SK-N-SH treated with all-trans-retinoic acid at 6 μM for 48 hours (cell line): ENCODE measurements around the gene HOXB1.

Experiments used
- ATAC-seq: fragments of 200-7000 bp; cut with Tn5 transposase; 3 replicates; pipeline ENCODE4 v1.9.1; 2020; ENCODE audit warnings: mild to moderate bottlenecking, moderate library complexity
- ARNTL ChIP-seq: fragments of 450-650 bp; formaldehyde crosslinking; IDR thresholded peaks from 2 replicates; pipeline ENCODE4 v1.5.0; 2020; ENCODE audit warnings: low read depth, mild to moderate bottlenecking, moderate library complexity, borderline replicate concordance
- BACH2 ChIP-seq: fragments of 250-450 bp; sonication (Bioruptor Pico); IDR thresholded peaks from 2 replicates; pipeline ENCODE4 v1.9.0; 2021; ENCODE audit warnings: mild to moderate bottlenecking, borderline replicate concordance
- CSDC2 ChIP-seq: fragments of 250-450 bp; sonication (Bioruptor Pico); IDR thresholded peaks from 2 replicates; pipeline ENCODE4 v1.5.0; 2020; ENCODE audit warnings: mild to moderate bottlenecking, moderate library complexity
- ESRRG ChIP-seq: fragments of 250-450 bp; sonication (Bioruptor Pico); IDR thresholded peaks from 2 replicates; pipeline ENCODE4 v1.6.1; 2021; ENCODE audit warnings: mild to moderate bottlenecking
- GLIS3 ChIP-seq: fragments of 250-450 bp; sonication (Bioruptor Pico); IDR thresholded peaks from 2 replicates; pipeline ENCODE4 v1.5.0; 2020; ENCODE audit warnings: mild to moderate bottlenecking, moderate library complexity
- ISL1 ChIP-seq: fragments of 250-450 bp; sonication (Bioruptor Pico); IDR thresholded peaks from 2 replicates; pipeline ENCODE4 v2.1.2; 2022; ENCODE audit warnings: mild to moderate bottlenecking, moderate library complexity
- OSR1 ChIP-seq: fragments of 250-450 bp; sonication (Bioruptor Pico); IDR thresholded peaks from 2 replicates; pipeline ENCODE4 v1.8.0; 2022; ENCODE audit warnings: moderate library complexity, mild to moderate bottlenecking, inconsistent platforms
- PPARA ChIP-seq: fragments of 250-450 bp; sonication (Bioruptor Pico); IDR thresholded peaks from 2 replicates; pipeline ENCODE4 v1.5.0; 2020; ENCODE audit warnings: mild to moderate bottlenecking, borderline replicate concordance
- RARB ChIP-seq: fragments of 250-450 bp; sonication (Bioruptor Pico); IDR thresholded peaks from 2 replicates; pipeline ENCODE4 v1.8.0; 2021; ENCODE audit warnings: mild to moderate bottlenecking, moderate library complexity
- SNAI2 ChIP-seq: fragments of 250-450 bp; sonication (Bioruptor Pico); IDR thresholded peaks from 2 replicates; pipeline ENCODE4 v1.5.0; 2020; ENCODE audit warnings: mild to moderate bottlenecking, moderate library complexity
- TCF4 ChIP-seq: fragments of 250-450 bp; sonication (Bioruptor Pico); IDR thresholded peaks from 2 replicates; pipeline ENCODE4 v1.8.0; 2021; ENCODE audit warnings: mild to moderate bottlenecking, moderate library complexity, borderline replicate concordance
- TOX ChIP-seq: fragments of 250-450 bp; sonication (Bioruptor Pico); IDR thresholded peaks from 2 replicates; pipeline ENCODE4 v1.8.0; 2021; ENCODE audit warnings: mild to moderate bottlenecking, moderate library complexity, borderline replicate concordance
- ZC3H10 ChIP-seq: fragments of 250-450 bp; sonication (Bioruptor Pico); IDR thresholded peaks from 2 replicates; pipeline ENCODE4 v1.5.1; 2021; ENCODE audit warnings: mild to moderate bottlenecking, moderate library complexity
- ZFP3 ChIP-seq: fragments of 250-450 bp; sonication (Bioruptor Pico); IDR thresholded peaks from 2 replicates; pipeline ENCODE4 v1.5.0; 2020; ENCODE audit warnings: mild to moderate bottlenecking, moderate library complexity
- ZFP30 ChIP-seq: fragments of 450-650 bp; formaldehyde crosslinking; IDR thresholded peaks from 2 replicates; pipeline ENCODE4 v1.5.0; 2022; ENCODE audit warnings: mild to moderate bottlenecking, moderate library complexity
- ZNF565 ChIP-seq: fragments of 450-650 bp; formaldehyde crosslinking; conservative IDR thresholded peaks from 2 replicates; pipeline ENCODE4 v1.5.0; 2020; ENCODE audit warnings: low read depth, mild to moderate bottlenecking, moderate library complexity
- ZNF70 ChIP-seq: fragments of 450-650 bp; formaldehyde crosslinking; IDR thresholded peaks from 2 replicates; pipeline ENCODE4 v1.5.0; 2020; ENCODE audit warnings: mild to moderate bottlenecking, moderate library complexity
- ZNF8 ChIP-seq: fragments of 450-650 bp; formaldehyde crosslinking; IDR thresholded peaks from 2 replicates; pipeline ENCODE4 v1.5.0; 2020; ENCODE audit warnings: mild to moderate bottlenecking, moderate library complexity
- TF ChIP-seq, protein P1 (sequence below): fragments of 250-450 bp; sonication (Bioruptor Pico); IDR thresholded peaks from 2 replicates; pipeline ENCODE4 v1.8.0; 2021; ENCODE audit warnings: low read depth, mild to moderate bottlenecking, moderate library complexity, borderline replicate concordance
- TF ChIP-seq, protein P2 (sequence below): fragments of 250-450 bp; sonication (Bioruptor Pico); IDR thresholded peaks from 2 replicates; pipeline ENCODE4 v1.8.0; 2020; ENCODE audit warnings: mild to moderate bottlenecking, moderate library complexity, borderline replicate concordance
- TF ChIP-seq, protein P3 (sequence below): fragments of 250-450 bp; sonication (Bioruptor Pico); IDR thresholded peaks from 2 replicates; pipeline ENCODE4 v1.5.1; 2021; ENCODE audit warnings: mild to moderate bottlenecking, moderate library complexity
- TF ChIP-seq, protein P4 (sequence below): fragments of 250-450 bp; sonication (Bioruptor Pico); IDR thresholded peaks from 2 replicates; pipeline ENCODE4 v1.5.0; 2020; ENCODE audit warnings: mild to moderate bottlenecking, moderate library complexity
- TF ChIP-seq, protein P5 (sequence below): fragments of 250-450 bp; sonication (Bioruptor Pico); IDR thresholded peaks from 2 replicates; pipeline ENCODE4 v1.5.1; 2020; ENCODE audit warnings: low read depth, mild to moderate bottlenecking, moderate library complexity

Gene HOXB1

DNA sequence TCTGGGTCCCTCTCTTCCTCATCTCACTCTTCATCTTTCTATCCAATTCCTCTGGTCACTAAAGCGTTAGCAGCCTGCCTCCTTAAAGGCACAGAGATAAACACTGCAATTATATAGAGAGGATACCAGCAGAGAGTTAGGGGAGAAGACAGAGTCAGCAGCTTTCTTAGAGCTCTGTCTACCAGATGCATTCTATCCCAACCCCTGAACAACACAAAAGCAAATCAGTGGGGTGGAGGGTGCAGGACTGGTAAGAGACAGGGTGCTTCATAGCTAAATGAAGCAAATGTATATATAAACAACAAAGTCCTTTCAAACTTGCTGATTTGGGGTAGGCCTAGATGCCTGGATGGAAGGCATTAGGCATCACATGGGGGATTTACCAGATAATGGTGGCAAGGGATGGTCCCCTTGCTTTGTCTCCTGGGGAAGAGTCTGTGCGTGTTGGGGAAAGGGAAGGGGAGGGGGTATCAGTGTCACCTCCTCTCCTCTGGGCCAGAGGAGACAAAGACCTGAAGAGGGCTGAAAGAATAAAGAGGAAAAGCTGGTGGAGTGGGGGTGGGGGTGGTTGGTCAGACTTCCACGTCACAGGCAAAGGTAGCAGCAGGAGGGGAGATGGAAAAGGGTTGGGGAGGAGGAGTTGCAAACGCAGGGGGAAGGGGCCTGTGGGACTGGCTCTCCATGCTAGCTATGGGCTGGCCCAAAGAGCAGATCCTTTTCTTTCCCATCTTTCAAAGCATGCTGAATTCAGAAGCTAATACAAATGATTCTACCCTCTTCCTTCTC lies 35.3 kb upstream of the HOXB1 start:
- TF ChIP-seq ZFP30 (CRISPR knock-in tag) (no peak), ZFP3 (no peak), ZNF70 (CRISPR knock-in tag) (no peak), PPARA (CRISPR knock-in tag) (no peak), TOX (CRISPR knock-in tag) (no peak), GLIS3 (CRISPR knock-in tag) (no peak), ARNTL (CRISPR knock-in tag) (no peak), ZC3H10 (no peak), ZNF8 (CRISPR knock-in tag) (no peak), ISL1 (CRISPR knock-in tag) (no peak)
- TF ChIP-seq, protein P1, sequence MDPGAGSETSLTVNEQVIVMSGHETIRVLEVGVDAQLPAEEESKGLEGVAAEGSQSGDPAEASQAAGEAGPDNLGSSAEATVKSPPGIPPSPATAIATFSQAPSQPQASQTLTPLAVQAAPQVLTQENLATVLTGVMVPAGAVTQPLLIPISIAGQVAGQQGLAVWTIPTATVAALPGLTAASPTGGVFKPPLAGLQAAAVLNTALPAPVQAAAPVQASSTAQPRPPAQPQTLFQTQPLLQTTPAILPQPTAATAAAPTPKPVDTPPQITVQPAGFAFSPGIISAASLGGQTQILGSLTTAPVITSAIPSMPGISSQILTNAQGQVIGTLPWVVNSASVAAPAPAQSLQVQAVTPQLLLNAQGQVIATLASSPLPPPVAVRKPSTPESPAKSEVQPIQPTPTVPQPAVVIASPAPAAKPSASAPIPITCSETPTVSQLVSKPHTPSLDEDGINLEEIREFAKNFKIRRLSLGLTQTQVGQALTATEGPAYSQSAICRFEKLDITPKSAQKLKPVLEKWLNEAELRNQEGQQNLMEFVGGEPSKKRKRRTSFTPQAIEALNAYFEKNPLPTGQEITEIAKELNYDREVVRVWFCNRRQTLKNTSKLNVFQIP (CRISPR knock-in tag): no peak
- TF ChIP-seq, protein P2, sequence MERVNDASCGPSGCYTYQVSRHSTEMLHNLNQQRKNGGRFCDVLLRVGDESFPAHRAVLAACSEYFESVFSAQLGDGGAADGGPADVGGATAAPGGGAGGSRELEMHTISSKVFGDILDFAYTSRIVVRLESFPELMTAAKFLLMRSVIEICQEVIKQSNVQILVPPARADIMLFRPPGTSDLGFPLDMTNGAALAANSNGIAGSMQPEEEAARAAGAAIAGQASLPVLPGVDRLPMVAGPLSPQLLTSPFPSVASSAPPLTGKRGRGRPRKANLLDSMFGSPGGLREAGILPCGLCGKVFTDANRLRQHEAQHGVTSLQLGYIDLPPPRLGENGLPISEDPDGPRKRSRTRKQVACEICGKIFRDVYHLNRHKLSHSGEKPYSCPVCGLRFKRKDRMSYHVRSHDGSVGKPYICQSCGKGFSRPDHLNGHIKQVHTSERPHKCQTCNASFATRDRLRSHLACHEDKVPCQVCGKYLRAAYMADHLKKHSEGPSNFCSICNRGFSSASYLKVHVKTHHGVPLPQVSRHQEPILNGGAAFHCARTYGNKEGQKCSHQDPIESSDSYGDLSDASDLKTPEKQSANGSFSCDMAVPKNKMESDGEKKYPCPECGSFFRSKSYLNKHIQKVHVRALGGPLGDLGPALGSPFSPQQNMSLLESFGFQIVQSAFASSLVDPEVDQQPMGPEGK (CRISPR knock-in tag): no peak
- TF ChIP-seq, protein P3, sequence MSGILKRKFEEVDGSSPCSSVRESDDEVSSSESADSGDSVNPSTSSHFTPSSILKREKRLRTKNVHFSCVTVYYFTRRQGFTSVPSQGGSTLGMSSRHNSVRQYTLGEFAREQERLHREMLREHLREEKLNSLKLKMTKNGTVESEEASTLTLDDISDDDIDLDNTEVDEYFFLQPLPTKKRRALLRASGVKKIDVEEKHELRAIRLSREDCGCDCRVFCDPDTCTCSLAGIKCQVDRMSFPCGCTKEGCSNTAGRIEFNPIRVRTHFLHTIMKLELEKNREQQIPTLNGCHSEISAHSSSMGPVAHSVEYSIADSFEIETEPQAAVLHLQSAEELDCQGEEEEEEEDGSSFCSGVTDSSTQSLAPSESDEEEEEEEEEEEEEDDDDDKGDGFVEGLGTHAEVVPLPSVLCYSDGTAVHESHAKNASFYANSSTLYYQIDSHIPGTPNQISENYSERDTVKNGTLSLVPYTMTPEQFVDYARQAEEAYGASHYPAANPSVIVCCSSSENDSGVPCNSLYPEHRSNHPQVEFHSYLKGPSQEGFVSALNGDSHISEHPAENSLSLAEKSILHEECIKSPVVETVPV (CRISPR knock-in tag): no peak
- TF ChIP-seq, protein P4, sequence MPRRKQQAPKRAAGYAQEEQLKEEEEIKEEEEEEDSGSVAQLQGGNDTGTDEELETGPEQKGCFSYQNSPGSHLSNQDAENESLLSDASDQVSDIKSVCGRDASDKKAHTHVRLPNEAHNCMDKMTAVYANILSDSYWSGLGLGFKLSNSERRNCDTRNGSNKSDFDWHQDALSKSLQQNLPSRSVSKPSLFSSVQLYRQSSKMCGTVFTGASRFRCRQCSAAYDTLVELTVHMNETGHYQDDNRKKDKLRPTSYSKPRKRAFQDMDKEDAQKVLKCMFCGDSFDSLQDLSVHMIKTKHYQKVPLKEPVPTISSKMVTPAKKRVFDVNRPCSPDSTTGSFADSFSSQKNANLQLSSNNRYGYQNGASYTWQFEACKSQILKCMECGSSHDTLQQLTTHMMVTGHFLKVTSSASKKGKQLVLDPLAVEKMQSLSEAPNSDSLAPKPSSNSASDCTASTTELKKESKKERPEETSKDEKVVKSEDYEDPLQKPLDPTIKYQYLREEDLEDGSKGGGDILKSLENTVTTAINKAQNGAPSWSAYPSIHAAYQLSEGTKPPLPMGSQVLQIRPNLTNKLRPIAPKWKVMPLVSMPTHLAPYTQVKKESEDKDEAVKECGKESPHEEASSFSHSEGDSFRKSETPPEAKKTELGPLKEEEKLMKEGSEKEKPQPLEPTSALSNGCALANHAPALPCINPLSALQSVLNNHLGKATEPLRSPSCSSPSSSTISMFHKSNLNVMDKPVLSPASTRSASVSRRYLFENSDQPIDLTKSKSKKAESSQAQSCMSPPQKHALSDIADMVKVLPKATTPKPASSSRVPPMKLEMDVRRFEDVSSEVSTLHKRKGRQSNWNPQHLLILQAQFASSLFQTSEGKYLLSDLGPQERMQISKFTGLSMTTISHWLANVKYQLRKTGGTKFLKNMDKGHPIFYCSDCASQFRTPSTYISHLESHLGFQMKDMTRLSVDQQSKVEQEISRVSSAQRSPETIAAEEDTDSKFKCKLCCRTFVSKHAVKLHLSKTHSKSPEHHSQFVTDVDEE: no peak
- TF ChIP-seq, all 23 proteins: peak for 0
- no peak for ATAC-seq

DNA sequence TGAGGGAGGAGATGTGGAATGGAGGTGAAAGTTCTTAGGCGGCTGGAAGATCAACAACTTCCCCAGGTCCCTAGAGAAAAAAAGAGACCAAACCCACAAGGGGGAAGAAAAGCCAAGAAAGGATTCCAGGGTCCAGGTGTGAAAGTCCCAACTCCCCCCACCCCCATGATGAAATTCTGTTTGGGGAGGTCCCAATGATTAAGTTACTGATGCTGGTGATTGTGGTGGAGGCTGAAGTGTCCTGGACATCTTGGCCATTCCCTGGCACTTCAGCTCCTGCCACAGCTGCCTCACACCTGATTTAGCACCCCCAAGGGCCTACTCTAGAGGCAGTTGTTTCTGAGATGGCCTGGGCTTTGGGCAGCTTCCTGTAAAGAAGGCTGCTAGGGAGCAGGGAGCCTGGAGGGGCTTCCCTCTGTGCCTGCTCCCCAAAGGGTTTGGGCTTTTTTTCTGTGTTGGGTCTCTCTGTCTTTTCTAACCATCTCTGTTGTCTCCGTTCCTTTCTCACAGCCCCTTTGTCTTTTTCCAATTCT lies 34.3 kb upstream of the HOXB1 start:
- no peak for ATAC-seq
- TF ChIP-seq ZNF8 (CRISPR knock-in tag) (no peak), ZC3H10 (no peak)

DNA sequence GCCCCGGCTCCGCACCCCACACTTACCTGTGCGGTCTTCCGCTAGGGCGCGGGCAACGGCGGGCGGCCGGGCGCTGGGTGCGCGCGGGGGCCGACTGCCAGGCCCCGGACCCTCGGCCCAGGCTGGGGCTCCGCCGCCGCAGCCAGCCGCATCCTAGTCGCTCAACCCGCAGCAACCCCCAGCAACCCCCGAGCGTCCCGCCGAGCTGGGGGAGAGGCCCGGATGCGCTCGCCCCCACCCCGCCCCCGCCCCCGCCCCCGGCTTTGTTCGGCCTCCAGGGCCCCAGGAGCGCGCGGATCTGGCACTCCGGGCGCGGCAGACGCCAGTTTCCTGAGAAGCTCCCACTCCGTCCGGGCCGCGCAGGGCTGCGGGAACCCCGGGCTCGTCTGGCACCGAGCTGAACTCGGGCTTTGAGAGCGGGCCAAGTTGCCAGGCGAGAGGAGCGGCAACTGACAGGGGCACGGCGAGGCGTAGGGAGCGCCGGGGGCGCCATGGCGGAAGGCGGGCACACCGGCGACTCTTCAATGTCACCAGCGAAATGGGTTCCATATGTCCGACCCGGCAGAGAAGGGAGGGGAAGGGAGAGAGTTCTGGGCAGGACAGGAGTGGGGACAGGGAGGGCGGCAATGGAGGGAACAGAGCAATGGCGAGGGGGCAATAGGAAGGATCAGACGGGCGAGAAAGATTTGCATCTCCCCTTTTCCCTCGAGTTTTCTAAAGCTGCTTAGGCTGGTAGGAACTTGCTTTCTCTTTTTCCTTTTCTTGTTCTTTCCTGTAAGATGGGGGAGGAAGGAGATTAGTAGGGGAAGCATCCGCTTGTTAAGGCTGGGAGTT lies 33.6 kb upstream of the HOXB1 start:
- ATAC-seq: no peak
- TF ChIP-seq GLIS3 (CRISPR knock-in tag) (no peak), ESRRG (CRISPR knock-in tag) (no peak), ZC3H10 (no peak), ISL1 (CRISPR knock-in tag) (no peak), ZFP3 (no peak), ZFP30 (CRISPR knock-in tag) (no peak), TCF4 (no peak), ZNF8 (CRISPR knock-in tag) (no peak), BACH2 (CRISPR knock-in tag) (no peak), CSDC2 (no peak), ZNF565 (no peak), SNAI2 (CRISPR knock-in tag) (no peak), ARNTL (CRISPR knock-in tag) (no peak), RARB (no peak), OSR1 (CRISPR knock-in tag) (no peak)
- TF ChIP-seq, protein P1 (CRISPR knock-in tag): no peak
- TF ChIP-seq, protein P5, sequence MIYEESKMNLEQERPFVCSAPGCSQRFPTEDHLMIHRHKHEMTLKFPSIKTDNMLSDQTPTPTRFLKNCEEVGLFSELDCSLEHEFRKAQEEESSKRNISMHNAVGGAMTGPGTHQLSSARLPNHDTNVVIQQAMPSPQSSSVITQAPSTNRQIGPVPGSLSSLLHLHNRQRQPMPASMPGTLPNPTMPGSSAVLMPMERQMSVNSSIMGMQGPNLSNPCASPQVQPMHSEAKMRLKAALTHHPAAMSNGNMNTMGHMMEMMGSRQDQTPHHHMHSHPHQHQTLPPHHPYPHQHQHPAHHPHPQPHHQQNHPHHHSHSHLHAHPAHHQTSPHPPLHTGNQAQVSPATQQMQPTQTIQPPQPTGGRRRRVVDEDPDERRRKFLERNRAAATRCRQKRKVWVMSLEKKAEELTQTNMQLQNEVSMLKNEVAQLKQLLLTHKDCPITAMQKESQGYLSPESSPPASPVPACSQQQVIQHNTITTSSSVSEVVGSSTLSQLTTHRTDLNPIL (CRISPR knock-in tag): no peak
- TF ChIP-seq, protein P2 (CRISPR knock-in tag): no peak
